Suprapubic skin (tissue), 4 donors: ENCODE data around the gene MAP3K8.

Experiments
- CTCF ChIP-seq, 2 donors: fragments of 200-600 bp in 1 of 2; fragments of 450-650 bp in 1 of 2; sonication (generic) in 1 of 2; IDR thresholded peaks; one replicate each; pipeline ENCODE4 v1.5.1; 2016 to 2019; ENCODE audit warnings: antibody characterized with exemption in 2 of 2, mild to moderate bottlenecking in 1 of 2, moderate library complexity in 1 of 2
- EP300 ChIP-seq: sonication (generic); formaldehyde crosslinking; IDR thresholded peaks from one replicate; pipeline ENCODE4 v1.6.1; 2017; ENCODE audit warnings: antibody characterized with exemption
- POLR2A ChIP-seq, 2 donors: fragments of 450-650 bp; IDR thresholded peaks; one replicate each; pipeline ENCODE4 v1.6.1; 2017; ENCODE audit warnings: antibody characterized with exemption in 2 of 2, mild to moderate bottlenecking in 2 of 2, moderate library complexity in 2 of 2
- POLR2AphosphoS5 ChIP-seq, 3 donors: sonication (generic); formaldehyde crosslinking; IDR thresholded peaks; one replicate each; pipeline ENCODE4 v1.6.1; 2017; ENCODE audit warnings: antibody characterized with exemption in 3 of 3

GRCh38 chr10:30472414-30473155 lies 38.6 kb downstream of the MAP3K8 start:
- no peak for TF ChIP-seq POLR2A (IDR thresholded peaks at IDR 0.05)
- TF ChIP-seq CTCF (IDR thresholded peaks at IDR 0.05), result no peak
- no peak for TF ChIP-seq POLR2AphosphoS5 (IDR thresholded peaks at IDR 0.05)
- TF ChIP-seq EP300, result no peak
